Hepatocyte (in vitro differentiated cells): ENCODE measurements around the gene DUOX1.

Source experiments
- EZH2 ChIP-seq: fragments of 200-600 bp; sonication (generic); IDR thresholded peaks from 2 replicates; pipeline ENCODE4 v1.6.1; 2016; ENCODE audit warnings: antibody characterized with exemption, mild to moderate bottlenecking, borderline replicate concordance
- EZH2phosphoT487 ChIP-seq: fragments of 200-600 bp; sonication (generic); IDR thresholded peaks from one replicate; pipeline ENCODE4 v1.6.1; 2018; ENCODE audit warnings: antibody characterized with exemption, mild to moderate bottlenecking, low read depth, moderate library complexity; ENCODE audit not compliant: unreplicated experiment, severe bottlenecking
- TF ChIP-seq, protein P1 (sequence below): fragments of 200-600 bp; sonication (generic); IDR thresholded peaks from 2 replicates; pipeline ENCODE4 v1.5.1; 2016; ENCODE audit warnings: antibody characterized with exemption, mild to moderate bottlenecking; ENCODE audit not compliant: poor library complexity

DNA sequence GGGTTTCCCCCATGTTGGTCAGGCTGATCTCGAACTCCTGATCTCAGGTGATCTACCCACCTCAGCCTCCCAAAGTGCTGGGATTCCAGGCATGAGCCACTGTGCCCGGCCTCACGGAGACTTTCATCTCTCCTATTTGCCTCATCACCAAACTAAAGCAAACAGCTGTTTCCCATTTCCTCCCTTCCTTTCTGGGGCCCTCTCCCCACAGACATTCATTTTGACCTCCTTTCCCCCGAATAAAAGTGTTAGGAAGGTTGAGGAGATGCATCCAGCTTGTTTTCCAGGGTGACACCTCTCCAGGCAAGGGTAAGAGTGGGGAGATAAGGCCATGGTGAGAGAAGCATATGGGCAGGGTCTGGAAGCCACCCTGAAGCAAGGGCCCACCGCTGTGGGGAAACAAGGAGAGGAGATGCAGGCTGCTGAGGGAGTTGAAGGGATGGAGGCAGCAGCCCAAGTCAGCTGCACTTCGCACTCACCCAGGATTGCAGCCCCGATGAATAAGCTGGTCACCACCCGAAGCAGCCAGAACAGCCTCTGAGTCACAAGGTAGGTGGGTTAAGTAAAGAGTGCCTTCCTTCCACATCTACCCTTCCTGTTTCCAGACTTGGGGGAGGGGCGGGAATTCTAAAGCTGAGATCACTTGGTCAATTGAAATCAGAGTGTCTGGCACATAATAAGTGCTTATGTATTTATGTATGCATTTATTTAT, 7.9 kb upstream of the DUOX1 start:
- TF ChIP-seq, protein P1, sequence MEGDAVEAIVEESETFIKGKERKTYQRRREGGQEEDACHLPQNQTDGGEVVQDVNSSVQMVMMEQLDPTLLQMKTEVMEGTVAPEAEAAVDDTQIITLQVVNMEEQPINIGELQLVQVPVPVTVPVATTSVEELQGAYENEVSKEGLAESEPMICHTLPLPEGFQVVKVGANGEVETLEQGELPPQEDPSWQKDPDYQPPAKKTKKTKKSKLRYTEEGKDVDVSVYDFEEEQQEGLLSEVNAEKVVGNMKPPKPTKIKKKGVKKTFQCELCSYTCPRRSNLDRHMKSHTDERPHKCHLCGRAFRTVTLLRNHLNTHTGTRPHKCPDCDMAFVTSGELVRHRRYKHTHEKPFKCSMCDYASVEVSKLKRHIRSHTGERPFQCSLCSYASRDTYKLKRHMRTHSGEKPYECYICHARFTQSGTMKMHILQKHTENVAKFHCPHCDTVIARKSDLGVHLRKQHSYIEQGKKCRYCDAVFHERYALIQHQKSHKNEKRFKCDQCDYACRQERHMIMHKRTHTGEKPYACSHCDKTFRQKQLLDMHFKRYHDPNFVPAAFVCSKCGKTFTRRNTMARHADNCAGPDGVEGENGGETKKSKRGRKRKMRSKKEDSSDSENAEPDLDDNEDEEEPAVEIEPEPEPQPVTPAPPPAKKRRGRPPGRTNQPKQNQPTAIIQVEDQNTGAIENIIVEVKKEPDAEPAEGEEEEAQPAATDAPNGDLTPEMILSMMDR, result no peak
- TF ChIP-seq EZH2phosphoT487 (no peak), EZH2 (no peak)
